Gastrocnemius medialis (tissue), 4 donors: ENCODE data around the gene ZBTB7C.

Experiments used
- CTCF ChIP-seq, 5 experiments: fragments of 450-650 bp in 3 of 5; fragments of 200-600 bp in 2 of 5; sonication (generic) in 2 of 5; IDR thresholded peaks in 4 of 5; conservative IDR thresholded peaks in 1 of 5; 1 replicate in 4 of 5; 2 replicates in 1 of 5; pipeline ENCODE4 v1.5.1; 2016 to 2019; ENCODE audit warnings: antibody characterized with exemption in 5 of 5, mild to moderate bottlenecking in 3 of 5, moderate library complexity in 3 of 5
- POLR2A ChIP-seq, 2 donors: fragments of 450-650 bp; IDR thresholded peaks; one replicate each; pipeline ENCODE4 v1.6.1; 2017; ENCODE audit warnings: antibody characterized with exemption in 2 of 2, mild to moderate bottlenecking in 2 of 2, moderate library complexity in 2 of 2

DNA sequence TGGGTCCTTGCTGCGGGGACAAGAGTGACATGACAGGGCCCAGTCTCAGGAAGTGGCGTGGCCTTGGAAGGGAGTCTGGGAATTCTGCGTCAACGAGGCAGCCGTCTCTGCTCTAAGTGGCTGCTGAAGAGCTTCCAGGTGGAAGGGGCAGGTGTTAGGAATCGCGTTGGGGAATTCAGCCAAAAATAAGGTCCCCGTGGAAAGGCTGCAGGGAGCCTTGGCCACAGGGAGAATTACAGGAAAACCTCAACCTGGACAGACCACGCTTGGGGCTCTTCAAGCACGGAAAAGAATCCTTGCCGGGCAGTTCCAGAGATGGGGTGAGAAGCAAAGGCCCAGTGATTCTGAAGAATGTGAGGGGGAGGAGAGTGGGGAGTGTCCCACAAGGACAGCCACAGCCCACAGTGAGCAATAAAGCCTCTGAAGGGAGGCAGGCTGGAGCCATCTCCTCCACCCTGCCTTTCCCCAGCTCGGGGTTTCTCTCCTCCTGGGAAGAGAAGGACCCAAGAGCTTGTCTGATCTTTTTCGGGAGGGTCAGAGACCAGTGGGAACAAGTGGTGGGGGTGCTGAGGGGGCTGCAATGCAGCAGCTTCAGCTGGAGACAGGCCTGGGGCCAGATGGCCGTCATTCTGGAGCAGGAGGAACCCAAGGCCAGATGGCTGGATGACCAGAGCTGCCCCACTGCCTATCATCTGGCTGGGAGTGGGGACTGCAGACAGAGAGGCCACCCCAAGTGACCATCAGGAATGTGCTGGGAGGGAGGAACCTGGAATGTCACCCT, 372.4 kb downstream of the ZBTB7C start:
- TF ChIP-seq CTCF (IDR thresholded peaks at IDR 0.05 in 4 of 5, conservative IDR thresholded peaks at IDR 0.05 in 1 of 5) (no peak), POLR2A (IDR thresholded peaks at IDR 0.05) (no peak)
